ENCODE data around the gene CDK11B.

DNA sequence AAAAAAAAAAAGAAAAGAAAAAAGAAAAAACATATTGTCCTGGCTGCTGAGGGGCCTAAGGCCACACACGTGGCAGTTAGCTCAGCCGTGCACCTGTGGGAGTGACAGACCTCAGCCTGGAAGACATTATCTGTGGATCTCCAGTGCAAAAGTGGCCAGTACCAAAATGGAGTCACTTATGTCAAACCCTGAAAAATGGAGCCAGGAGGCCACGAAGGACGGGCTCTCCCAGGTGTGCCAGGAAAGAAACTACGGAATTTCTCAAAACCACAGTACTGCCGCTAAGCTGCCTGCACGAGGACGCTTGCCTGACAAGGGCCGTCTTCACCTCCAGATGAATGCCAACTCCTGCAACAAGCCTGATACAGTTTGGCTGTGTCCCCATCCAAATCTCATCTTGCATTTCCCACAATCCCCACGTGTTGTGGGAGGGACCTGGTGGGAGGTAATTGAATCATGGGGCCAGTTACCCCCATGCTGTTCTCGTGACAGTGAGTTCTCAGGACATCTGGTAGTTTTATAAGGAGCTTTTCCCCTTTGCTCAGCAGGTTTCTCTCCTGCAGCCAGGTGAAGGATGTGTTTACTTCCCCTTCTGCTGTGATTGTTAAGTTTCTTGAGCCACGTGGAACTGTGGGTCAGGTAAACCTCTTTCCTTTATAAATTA is 48.9 kb downstream of the CDK11B start:
- no peak for TF ChIP-seq GATA3 (IDR thresholded peaks at IDR 0.05; ENCODE audit: low read depth, low read length)
- no peak for TF ChIP-seq GATA2 (IDR thresholded peaks at IDR 0.05; ENCODE audit: low read depth, low read length)
